Esophagus muscularis mucosa (tissue), 4 donors: ENCODE results near the gene ZNF333.
"Not testable (repeated sequence)": the region's sequence is repeated elsewhere in the genome, so short reads cannot be mapped to it uniquely, and the experiment has no call there.

Experiments used
- EP300 ChIP-seq: sonication (generic); formaldehyde crosslinking; IDR thresholded peaks from one replicate; pipeline ENCODE4 v1.6.1; 2017; ENCODE audit warnings: antibody characterized with exemption
- POLR2A ChIP-seq: fragments of 450-650 bp; IDR thresholded peaks from one replicate; pipeline ENCODE4 v1.6.1; 2017; ENCODE audit warnings: antibody characterized with exemption, moderate library complexity, mild to moderate bottlenecking, low read depth
- TF ChIP-seq, protein P1 (sequence below), 3 experiments: fragments of 200-600 bp in 2 of 3; fragments of 450-650 bp in 1 of 3; sonication (generic) in 2 of 3; IDR thresholded peaks; one replicate each; pipeline ENCODE4 v1.5.1; 2017 to 2019; ENCODE audit warnings: antibody characterized with exemption in 3 of 3, mild to moderate bottlenecking in 2 of 3, moderate library complexity in 1 of 3

DNA sequence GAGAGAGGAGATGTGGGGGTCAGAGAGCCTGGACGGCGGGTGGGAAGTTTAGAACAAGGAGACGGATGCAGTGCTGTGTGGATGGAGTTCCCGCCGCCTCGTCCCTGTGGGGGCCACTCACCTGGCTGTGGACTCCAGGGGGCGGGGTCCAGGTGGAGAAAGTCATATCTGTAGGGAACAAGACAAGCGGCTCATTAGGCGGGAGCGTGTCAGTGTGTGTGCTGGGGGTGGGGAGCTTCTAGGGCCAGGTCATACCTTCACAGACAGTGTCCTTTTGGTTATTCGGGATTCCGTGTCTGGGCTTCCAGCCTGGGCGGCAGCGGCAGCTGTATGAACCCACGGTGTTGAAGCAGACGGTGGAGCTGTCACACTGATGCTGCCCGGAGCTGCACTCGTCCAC lies 75.6 kb downstream of the ZNF333 start:
- TF ChIP-seq, protein P1, sequence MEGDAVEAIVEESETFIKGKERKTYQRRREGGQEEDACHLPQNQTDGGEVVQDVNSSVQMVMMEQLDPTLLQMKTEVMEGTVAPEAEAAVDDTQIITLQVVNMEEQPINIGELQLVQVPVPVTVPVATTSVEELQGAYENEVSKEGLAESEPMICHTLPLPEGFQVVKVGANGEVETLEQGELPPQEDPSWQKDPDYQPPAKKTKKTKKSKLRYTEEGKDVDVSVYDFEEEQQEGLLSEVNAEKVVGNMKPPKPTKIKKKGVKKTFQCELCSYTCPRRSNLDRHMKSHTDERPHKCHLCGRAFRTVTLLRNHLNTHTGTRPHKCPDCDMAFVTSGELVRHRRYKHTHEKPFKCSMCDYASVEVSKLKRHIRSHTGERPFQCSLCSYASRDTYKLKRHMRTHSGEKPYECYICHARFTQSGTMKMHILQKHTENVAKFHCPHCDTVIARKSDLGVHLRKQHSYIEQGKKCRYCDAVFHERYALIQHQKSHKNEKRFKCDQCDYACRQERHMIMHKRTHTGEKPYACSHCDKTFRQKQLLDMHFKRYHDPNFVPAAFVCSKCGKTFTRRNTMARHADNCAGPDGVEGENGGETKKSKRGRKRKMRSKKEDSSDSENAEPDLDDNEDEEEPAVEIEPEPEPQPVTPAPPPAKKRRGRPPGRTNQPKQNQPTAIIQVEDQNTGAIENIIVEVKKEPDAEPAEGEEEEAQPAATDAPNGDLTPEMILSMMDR (IDR thresholded peaks at IDR 0.05): not testable (repeated sequence)
- TF ChIP-seq EP300, POLR2A: not testable (repeated sequence)
